ENCODE measurements around the gene DHCR7.
"Not testable (repeated sequence)": the region's sequence is repeated elsewhere in the genome, so short reads cannot be mapped to it uniquely, and the experiment has no call there.

DHCR7 gene

GRCh38 chr11:71442123-71442522, 6.1 kb downstream of the DHCR7 start:
- no peak for DNase-seq (ENCODE audit: low read depth in 2 of 3, low spot score in 2 of 3)

GRCh38 chr11:71441251-71441650, 6.9 kb downstream of the DHCR7 start:
- DNase-seq (ENCODE audit: low read depth in 2 of 3, low spot score in 2 of 3) = no peak

GRCh38 chr11:71440021-71440755, 8.0 kb downstream of the DHCR7 start:
- DNase-seq (ENCODE audit: low read depth in 2 of 3, low spot score in 2 of 3) = no peak

GRCh38 chr11:71438650-71439049, 9.5 kb downstream of the DHCR7 start:
- DNase-seq (ENCODE audit: low read depth in 2 of 3, low spot score in 2 of 3) = no peak

GRCh38 chr11:71437879-71438278, 10.3 kb downstream of the DHCR7 start:
- DNase-seq (ENCODE audit: low read depth in 2 of 3, low spot score in 2 of 3) = no peak

GRCh38 chr11:71437399-71437798, 10.8 kb downstream of the DHCR7 start:
- no peak for DNase-seq (ENCODE audit: low read depth in 2 of 3, low spot score in 2 of 3)

- no peak for DNase-seq (ENCODE audit: low read depth in 2 of 3, low spot score in 2 of 3)
Observed at GRCh38 chr11:71436861-71437260, 11.3 kb downstream of the DHCR7 start.

- DNase-seq (ENCODE audit: low read depth in 2 of 3, low spot score in 2 of 3) = no peak
Observed at GRCh38 chr11:71435278-71435951, 12.8 kb downstream of the DHCR7 start.

GRCh38 chr11:71434576-71435130, 13.5 kb downstream of the DHCR7 start:
- no peak for DNase-seq (ENCODE audit: low read depth in 2 of 3, low spot score in 2 of 3)

GRCh38 chr11:71433648-71434450, 14.3 kb downstream of the DHCR7 start:
- DNase-seq (ENCODE audit: low read depth in 2 of 3, low spot score in 2 of 3) = no peak

- DNase-seq (ENCODE audit: low read depth in 2 of 3, low spot score in 2 of 3) = no peak
Observed at GRCh38 chr11:71432761-71433647, 15.2 kb downstream of the DHCR7 start.

GRCh38 chr11:71431271-71431670, 16.9 kb downstream of the DHCR7 start:
- DNase-seq (ENCODE audit: low read depth in 2 of 3, low spot score in 2 of 3) = no peak

- no peak for DNase-seq (ENCODE audit: low read depth in 2 of 3, low spot score in 2 of 3)
Observed at GRCh38 chr11:71430166-71430565, 18.0 kb downstream of the DHCR7 start.

- DNase-seq (ENCODE audit: low read depth in 2 of 3, low spot score in 2 of 3) = no peak
Observed at GRCh38 chr11:71429701-71430100, 18.5 kb downstream of the DHCR7 start.

- DNase-seq (ENCODE audit: low read depth in 2 of 3, low spot score in 2 of 3) = no peak
Observed at GRCh38 chr11:71428861-71429435, 19.2 kb downstream of the DHCR7 start.

GRCh38 chr11:71426413-71426812, 21.8 kb downstream of the DHCR7 start:
- DNase-seq (ENCODE audit: low read depth in 2 of 3, low spot score in 2 of 3) = no peak

GRCh38 chr11:71425860-71426259, 22.3 kb downstream of the DHCR7 start:
- no peak for DNase-seq (ENCODE audit: low read depth in 2 of 3, low spot score in 2 of 3)

GRCh38 chr11:71425409-71425808, 22.8 kb downstream of the DHCR7 start:
- no peak for DNase-seq (ENCODE audit: low read depth in 2 of 3, low spot score in 2 of 3)

- no peak for DNase-seq (ENCODE audit: low read depth in 2 of 3, low spot score in 2 of 3)
Observed at GRCh38 chr11:71423181-71423790, 24.9 kb downstream of the DHCR7 start.

GRCh38 chr11:71422318-71422717, 25.9 kb downstream of the DHCR7 start:
- DNase-seq (ENCODE audit: low read depth in 2 of 3, low spot score in 2 of 3) = not testable (repeated sequence)
